Measurements from ENCODE around the gene ADAMTS9. TPM values are rescaled to one million over a fixed set of nuclear protein-coding genes. Genes with fewer than 3 reads are reported as not detected.
A peak's percentile ranks its signal among the peaks of the same experiment; 100 is the strongest.

ADAMTS9 gene
- total RNA-seq, 6 donors from 2014 or later = 12.3 to 54.9 (median 26.6) TPM

- Histone ChIP-seq H3K4me1 (peaks cover 8 to 13% (median 12%) of the 10 kb centered on the region in 4 donors), H3K36me3 (no peaks in the 10 kb centered on the region), H3K9me3 (no peaks in the 10 kb centered on the region), H3K27ac (peak overlapping the region; percentile 3 to 80 (median 52)), H3K4me3 (no peak overlapping the region), H3K27me3 (no peaks in the 10 kb centered on the region)
- TF ChIP-seq POLR2AphosphoS5 (IDR thresholded peaks at IDR 0.05) (peak in 1 of 2 donors; percentile 73), CTCF (IDR thresholded peaks at IDR 0.05) (no peak), EP300 (IDR thresholded peaks at IDR 0.05) (peak in 2 of 4 donors; percentile 68 to 76)
- ATAC-seq (ENCODE audit: low FRiP score in 2 of 2) = no peak
- WGBS, 2 donors = 47 to 49% methylated on average over 8 of the region's 8 CpGs
- no peak for DNase-seq
Measured at GRCh38 chr3:64501298-64501906, 186.4 kb downstream of the ADAMTS9 start.

- H3K36me3 ChIP-seq = no peaks in the 10 kb centered on the region
- no peaks in the 10 kb centered on the region for H3K9me3 ChIP-seq
- ATAC-seq (ENCODE audit: low FRiP score in 2 of 2) (no peak), DNase-seq (no peak)
- H3K27ac ChIP-seq = no peak overlapping the region
- whole genome bisulfite sequencing, 2 donors = 93 to 98% methylated on average over 5 of the region's 5 CpGs
- H3K4me1 ChIP-seq = peaks cover 5 to 10% (median 7%) of the 10 kb centered on the region in 4 donors
- no peak overlapping the region for H3K4me3 ChIP-seq
- TF ChIP-seq POLR2AphosphoS5 (IDR thresholded peaks at IDR 0.05) (no peak), POLR2A (IDR thresholded peaks at IDR 0.05) (no peak), CTCF (IDR thresholded peaks at IDR 0.05) (no peak), EP300 (IDR thresholded peaks at IDR 0.05) (no peak)
- H3K27me3 ChIP-seq = no peaks in the 10 kb centered on the region
Measured at GRCh38 chr3:64496786-64497490, 190.9 kb downstream of the ADAMTS9 start.

- WGBS, 2 donors = 93 to 98% methylated on average over 2 of the region's 2 CpGs
- Histone ChIP-seq H3K9me3 (no peaks in the 10 kb centered on the region), H3K36me3 (no peaks in the 10 kb centered on the region), H3K4me1 (peaks cover 2 to 5% (median 4%) of the 10 kb centered on the region in 4 donors), H3K27ac (no peak overlapping the region), H3K4me3 (no peak overlapping the region), H3K27me3 (no peaks in the 10 kb centered on the region)
- TF ChIP-seq POLR2AphosphoS5 (IDR thresholded peaks at IDR 0.05) (no peak), CTCF (IDR thresholded peaks at IDR 0.05) (no peak), EP300 (IDR thresholded peaks at IDR 0.05) (no peak)
- ATAC-seq (ENCODE audit: low FRiP score in 2 of 2) = no peak
- no peak for DNase-seq
Measured at GRCh38 chr3:64495781-64496334, 191.9 kb downstream of the ADAMTS9 start.

- Histone ChIP-seq H3K9me3 (no peaks in the 10 kb centered on the region), H3K27ac (no peak overlapping the region)
- WGBS, 2 donors = 65 to 70% methylated on average over 4 of the region's 4 CpGs
Measured at GRCh38 chr3:64495121-64495780, 192.5 kb downstream of the ADAMTS9 start.

More at GRCh38 chr3:64495121-64495780, 192.5 kb downstream of the ADAMTS9 start:
- no peaks in the 10 kb centered on the region for H3K4me1 ChIP-seq
- no peaks in the 10 kb centered on the region for H3K27me3 ChIP-seq
- TF ChIP-seq CTCF (IDR thresholded peaks at IDR 0.05) = no peak
- no peak for TF ChIP-seq POLR2AphosphoS5 (IDR thresholded peaks at IDR 0.05)
- TF ChIP-seq EP300 (IDR thresholded peaks at IDR 0.05) = no peak
- TF ChIP-seq POLR2A (IDR thresholded peaks at IDR 0.05) = no peak
- DNase-seq = no peak
- no peak for ATAC-seq (ENCODE audit: low FRiP score in 2 of 2)
- H3K4me3 ChIP-seq = no peak overlapping the region
- no peaks in the 10 kb centered on the region for H3K36me3 ChIP-seq

Data from upper lobe of left lung (tissue), 6 donors.